Activated CD8-positive, alpha-beta memory T cell treated with anti-CD3 and anti-CD28 coated beads, Interleukin-2, amount 10 ng/mL, durations not matched to agents 7 days and 5 days (primary cell): Measurements from ENCODE around the gene IFI44. TPM values are rescaled to one million over a fixed set of nuclear protein-coding genes. Genes with fewer than 3 reads are reported as not detected.

Experiments
- ATAC-seq: fragments of 150-1000 bp; cut with Tn5 transposase; one replicate; pipeline ENCODE4 v1.10.0; 2021; ENCODE audit warnings: moderate library complexity
- CTCF ChIA-PET: fragments of 350-600 bp; sonication (Branson Sonifier 250); formaldehyde crosslinking; loops from one replicate; lab custom pipeline; 2021; ENCODE audit warnings: antibody characterized with exemption; lab: Charles Lee
- DNase-seq: peaks from one replicate; pipeline ENCODE4 v3.0.0-alpha.2; 2020
- H3K27ac Mint-ChIP-seq: one replicate; pipeline ENCODE4 v1.8.0; 2021; ENCODE audit warnings: mild to moderate bottlenecking, mixed read lengths
- H3K27me3 Mint-ChIP-seq: one replicate; pipeline ENCODE4 v1.8.0; 2021; ENCODE audit warnings: mixed read lengths
- H3K36me3 Mint-ChIP-seq: one replicate; pipeline ENCODE4 v1.8.0; 2021; ENCODE audit warnings: mild to moderate bottlenecking, mixed read lengths
- H3K4me1 Mint-ChIP-seq: one replicate; pipeline ENCODE4 v1.8.0; 2021; ENCODE audit warnings: mixed read lengths
- H3K4me3 Mint-ChIP-seq: one replicate; pipeline ENCODE4 v1.8.0; 2021; ENCODE audit warnings: mild to moderate bottlenecking, moderate library complexity, mixed read lengths
- H3K9me3 Mint-ChIP-seq: one replicate; pipeline ENCODE4 v1.8.0; 2022; ENCODE audit warnings: low read depth, mixed read lengths
- total RNA-seq, 2 experiments: library from RNA; stranded (reverse); gene quantifications; one replicate each; pipeline ENCODE4 v1.2.3, GENCODE V29; 2021

IFI44 gene
- total RNA-seq, 2 experiments from 2014 or later: 155 to 367 TPM

DNA sequence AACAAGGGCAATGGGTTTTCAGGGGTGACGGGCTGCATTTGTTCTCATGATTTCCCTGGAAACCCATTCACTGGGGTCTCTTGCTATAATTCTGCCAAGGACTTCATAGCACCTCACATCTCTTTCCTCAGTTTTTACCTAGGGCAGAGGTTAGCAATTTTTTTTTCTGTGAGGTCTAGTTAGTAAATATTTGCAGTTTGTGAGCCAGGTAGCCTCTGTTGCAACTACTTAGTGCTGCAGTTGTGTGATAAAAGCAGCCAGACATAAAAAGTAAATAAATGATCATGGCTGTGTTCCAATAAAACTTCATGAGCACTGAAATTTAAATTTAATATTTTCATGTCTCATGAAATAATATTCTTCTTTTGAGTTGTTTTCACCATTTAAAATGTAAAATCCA is 37.7 kb downstream of the IFI44 start:
- Mint-ChIP-seq H3K9me3 (no peaks in the 10 kb centered on the region), H3K36me3 (no peaks in the 10 kb centered on the region)

DNA sequence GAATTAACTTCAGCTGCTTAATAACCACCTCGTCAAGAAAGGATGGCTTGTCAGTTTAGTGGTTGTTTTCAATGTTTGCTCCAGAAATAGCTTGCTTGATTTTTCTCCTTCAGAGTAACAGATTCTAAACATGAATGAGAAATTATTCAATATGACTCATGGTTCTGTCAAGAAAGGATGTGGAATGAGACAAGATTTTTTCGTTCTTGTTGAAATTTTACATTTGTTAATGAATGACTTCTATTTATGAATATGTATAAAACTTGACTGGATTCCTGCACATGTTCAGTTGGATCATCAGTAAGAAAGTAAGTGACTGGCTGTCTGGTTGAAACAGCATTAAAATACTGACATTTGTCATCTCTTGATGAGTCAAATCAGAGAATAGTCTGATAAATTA is 38.3 kb downstream of the IFI44 start:
- ATAC-seq: no peak
- H3K27me3 Mint-ChIP-seq: peaks cover 39% of the 10 kb centered on the region
- CTCF ChIA-PET: no interaction called here
- H3K9me3 Mint-ChIP-seq: no peaks in the 10 kb centered on the region
- DNase-seq: no peak
- H3K4me3 Mint-ChIP-seq: no peak overlapping the region
- no peak overlapping the region for H3K27ac Mint-ChIP-seq
- H3K4me1 Mint-ChIP-seq: peaks cover 4% of the 10 kb centered on the region
- H3K36me3 Mint-ChIP-seq: no peaks in the 10 kb centered on the region

More for the DNA sequence above, 37.7 kb downstream of the IFI44 start:
- ATAC-seq (no peak), DNase-seq (no peak)
- CTCF ChIA-PET: no interaction called here
- Mint-ChIP-seq H3K27me3 (peaks cover 36% of the 10 kb centered on the region), H3K4me3 (no peak overlapping the region), H3K27ac (no peak overlapping the region), H3K4me1 (peaks cover 4% of the 10 kb centered on the region)

GRCh38 chr1:78688697-78689096 is 39.1 kb downstream of the IFI44 start:
- CTCF ChIA-PET: no interaction called here

DNA sequence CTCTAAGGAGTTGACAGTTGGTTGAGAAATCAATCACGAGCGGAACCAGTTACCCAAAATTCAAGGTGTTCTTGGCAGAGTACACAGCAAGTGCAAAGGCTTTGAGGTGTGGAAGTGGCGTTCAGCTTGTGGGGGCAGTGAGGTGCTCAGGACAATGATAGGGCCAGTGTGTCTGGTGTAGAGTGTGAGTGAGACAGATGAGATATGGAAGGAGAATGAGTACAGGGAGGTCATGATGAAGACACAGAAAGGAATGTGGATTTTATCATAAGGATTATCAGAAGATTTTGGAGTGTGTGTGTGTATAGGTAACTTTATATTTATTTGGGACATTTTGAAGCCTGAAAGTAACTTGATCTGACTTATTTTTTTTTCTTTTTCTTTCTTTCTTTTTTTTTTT is 40.9 kb downstream of the IFI44 start:
- Mint-ChIP-seq H3K36me3 (no peaks in the 10 kb centered on the region), H3K27me3 (peaks cover 31% of the 10 kb centered on the region), H3K4me3 (no peak overlapping the region), H3K27ac (no peak overlapping the region), H3K9me3 (no peaks in the 10 kb centered on the region), H3K4me1 (no peaks in the 10 kb centered on the region)
- DNase-seq (no peak), ATAC-seq (no peak)
- CTCF ChIA-PET: no interaction called here

More at GRCh38 chr1:78688697-78689096, 39.1 kb downstream of the IFI44 start:
- ATAC-seq (no peak), DNase-seq (no peak)
- Mint-ChIP-seq H3K27me3 (peaks cover 38% of the 10 kb centered on the region), H3K36me3 (no peaks in the 10 kb centered on the region), H3K9me3 (no peaks in the 10 kb centered on the region), H3K27ac (no peak overlapping the region), H3K4me1 (no peaks in the 10 kb centered on the region), H3K4me3 (no peak overlapping the region)

DNA sequence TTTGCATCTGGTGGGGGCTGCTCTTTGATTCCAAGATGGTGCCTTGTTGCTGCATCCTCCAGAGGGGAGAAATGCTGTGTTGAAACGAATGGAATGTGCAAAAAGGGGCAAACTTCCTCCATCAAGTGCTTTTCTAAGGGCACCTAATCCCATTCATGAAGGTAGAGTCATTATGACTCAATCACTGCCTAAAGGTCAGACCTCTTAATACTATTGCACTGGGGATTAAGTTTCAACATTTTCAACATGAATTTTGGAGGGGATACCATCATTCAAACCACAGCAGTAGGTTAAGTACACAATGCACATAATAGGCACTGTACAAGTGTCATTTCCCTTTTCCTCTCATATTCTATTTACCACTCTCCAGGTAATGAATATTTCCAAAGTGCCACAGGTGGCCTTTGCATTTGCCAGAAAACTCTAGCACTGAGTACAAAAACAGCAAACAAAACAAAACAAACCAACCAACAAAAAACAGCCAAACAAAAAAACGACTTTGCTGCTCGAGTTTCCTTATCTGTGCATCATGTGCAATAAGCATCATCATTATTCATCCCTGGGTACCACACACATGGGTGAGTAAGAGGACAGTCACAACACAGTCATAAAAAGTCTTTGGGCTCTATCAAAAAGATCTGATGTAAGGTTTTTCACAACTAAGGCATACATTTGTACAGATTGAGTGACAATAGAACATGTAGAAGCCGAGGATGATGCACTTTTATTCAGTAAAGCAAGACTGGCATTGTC is 42.5 kb downstream of the IFI44 start:
- Mint-ChIP-seq H3K9me3 (no peaks in the 10 kb centered on the region), H3K36me3 (no peaks in the 10 kb centered on the region)
- CTCF ChIA-PET: no interaction called here

GRCh38 chr1:78699813-78700212 is 50.2 kb downstream of the IFI44 start:
- CTCF ChIA-PET: no interaction called here
- Mint-ChIP-seq H3K4me3 (no peak overlapping the region), H3K27me3 (peaks cover 13% of the 10 kb centered on the region), H3K9me3 (peaks cover 4% of the 10 kb centered on the region), H3K27ac (no peak overlapping the region), H3K36me3 (no peaks in the 10 kb centered on the region), H3K4me1 (no peaks in the 10 kb centered on the region)
- DNase-seq: no peak
- ATAC-seq: no peak

More for the DNA sequence above, 42.5 kb downstream of the IFI44 start:
- ATAC-seq: no peak
- H3K4me1 Mint-ChIP-seq: no peaks in the 10 kb centered on the region
- peaks cover 35% of the 10 kb centered on the region for H3K27me3 Mint-ChIP-seq
- DNase-seq: no peak
- H3K27ac Mint-ChIP-seq: no peak overlapping the region
- H3K4me3 Mint-ChIP-seq: no peak overlapping the region

DNA sequence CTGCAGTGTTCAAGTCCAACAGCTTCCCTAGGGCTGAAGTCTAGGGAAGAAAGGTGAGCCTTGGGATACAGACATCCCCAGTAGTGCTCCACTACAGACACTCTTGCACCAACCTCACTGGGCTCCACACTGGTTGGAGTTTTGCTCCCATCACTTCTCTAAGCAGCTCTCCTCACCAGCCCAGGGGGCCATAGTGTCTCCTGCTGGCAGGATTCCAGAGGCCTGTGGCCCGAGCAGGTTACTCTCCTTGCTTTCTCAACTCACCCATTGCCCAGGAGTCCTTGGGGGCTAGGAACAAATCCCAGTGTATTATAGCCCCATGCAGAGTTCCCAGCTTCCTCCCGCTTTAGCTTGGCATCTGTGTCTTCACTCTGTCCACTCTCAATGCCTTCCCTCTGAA is 52.8 kb downstream of the IFI44 start:
- Mint-ChIP-seq H3K4me1 (no peaks in the 10 kb centered on the region), H3K4me3 (no peak overlapping the region), H3K9me3 (peaks cover 4% of the 10 kb centered on the region), H3K36me3 (no peaks in the 10 kb centered on the region), H3K27me3 (peaks cover 11% of the 10 kb centered on the region), H3K27ac (no peak overlapping the region)
- CTCF ChIA-PET: no interaction called here
- ATAC-seq (no peak), DNase-seq (no peak)

GRCh38 chr1:78703806-78704205 is 54.2 kb downstream of the IFI44 start:
- DNase-seq (no peak), ATAC-seq (no peak)
- Mint-ChIP-seq H3K27ac (no peak overlapping the region), H3K36me3 (no peaks in the 10 kb centered on the region), H3K4me1 (no peaks in the 10 kb centered on the region), H3K9me3 (peaks cover 4% of the 10 kb centered on the region), H3K27me3 (peaks cover 11% of the 10 kb centered on the region), H3K4me3 (no peak overlapping the region)
- CTCF ChIA-PET: no interaction called here

DNA sequence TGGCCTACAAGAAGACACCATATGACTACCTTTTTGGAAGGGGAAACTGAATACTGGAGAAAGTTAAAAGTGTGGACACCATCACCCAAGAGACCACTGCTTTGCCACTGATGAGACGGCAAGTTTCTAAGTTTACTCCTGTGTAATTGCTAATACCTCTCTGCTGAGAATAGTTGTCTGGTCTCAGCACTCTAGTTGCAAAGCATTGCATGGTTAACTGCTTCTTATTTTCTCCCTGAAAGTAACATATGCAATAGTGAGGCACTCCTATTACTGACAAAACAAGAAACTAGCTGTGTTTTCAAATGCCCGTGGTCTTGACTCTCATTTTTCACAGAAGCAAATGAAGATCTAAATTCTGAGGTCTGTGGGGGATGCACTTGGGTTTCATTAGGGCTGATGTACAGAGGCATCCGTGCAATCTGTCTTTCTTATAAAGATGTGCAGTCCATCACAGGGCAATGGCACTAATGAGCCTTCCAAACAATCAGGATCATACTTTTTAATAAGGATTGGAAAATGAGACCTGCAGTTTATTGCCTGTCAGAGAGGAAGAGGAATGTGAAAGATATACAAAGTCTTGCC is 62.9 kb downstream of the IFI44 start:
- no peaks in the 10 kb centered on the region for H3K36me3 Mint-ChIP-seq
- H3K4me1 Mint-ChIP-seq: no peaks in the 10 kb centered on the region
- no peak overlapping the region for H3K4me3 Mint-ChIP-seq
- CTCF ChIA-PET: no interaction called here
- no peak overlapping the region for H3K27ac Mint-ChIP-seq
- ATAC-seq: no peak
- DNase-seq: no peak
- peaks cover 13% of the 10 kb centered on the region for H3K27me3 Mint-ChIP-seq
- H3K9me3 Mint-ChIP-seq: no peaks in the 10 kb centered on the region

DNA sequence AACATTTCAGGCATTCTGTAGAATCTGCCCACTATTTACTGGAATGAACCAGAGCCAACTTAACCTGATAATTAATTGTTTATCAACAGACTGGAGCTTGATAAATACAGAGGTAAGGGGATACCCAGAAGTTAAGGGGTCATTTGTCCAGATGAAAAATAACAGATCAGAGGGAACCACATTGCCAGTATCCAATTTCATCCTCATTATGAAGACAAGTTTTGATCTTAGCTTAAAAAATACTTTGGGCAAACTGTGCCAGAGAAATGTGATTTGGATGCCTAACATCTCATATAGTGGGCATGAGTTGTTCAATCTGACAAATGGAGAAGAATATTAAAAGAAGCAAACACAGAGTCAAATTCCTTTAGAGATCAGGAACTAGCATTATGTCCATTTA is 63.7 kb downstream of the IFI44 start:
- Mint-ChIP-seq H3K36me3 (no peaks in the 10 kb centered on the region), H3K27ac (no peak overlapping the region), H3K27me3 (peaks cover 13% of the 10 kb centered on the region), H3K4me3 (no peak overlapping the region), H3K4me1 (no peaks in the 10 kb centered on the region), H3K9me3 (no peaks in the 10 kb centered on the region)
- CTCF ChIA-PET: no interaction called here
- ATAC-seq (no peak), DNase-seq (no peak)

Other genes starting within 250 kb of the IFI44 start
- gene PTGFR, start 158.9 kb upstream of the IFI44 start, total RNA-seq: not detected
- gene IFI44L, start 29.4 kb upstream of the IFI44 start, total RNA-seq: 100 to 1,000 TPM; 158 to 443 TPM